HepG2 (cell line): ENCODE data around the gene NTSR2. TPM values are rescaled to one million over a fixed set of nuclear protein-coding genes. Genes with fewer than 3 reads are reported as not detected.

Experiments
- ATAC-seq: fragments of 200-7000 bp; cut with Tn5 transposase; 3 replicates; pipeline ENCODE4 v1.9.1; 2020; ENCODE audit warnings: mild to moderate bottlenecking, moderate library complexity
- BruUV-seq: library from RNA; stranded (reverse); fragments of 400-500 nt; replicated peaks from 2 replicates; lab custom pipeline; 2021; lab: Mats Ljungman, UMichigan
- CTCF ChIA-PET: fragments of 300-600 bp; formaldehyde crosslinking; extraction: SDS; loops from one replicate; lab custom pipeline; 2021; ENCODE audit warnings: low total read pairs, inconsistent platforms, low intra/inter-chr PET ratio; lab: Yijun Ruan, JAX
- POLR2A ChIA-PET: fragments of 350-600 bp; sonication (Branson Sonifier 250); formaldehyde crosslinking; loops from one replicate; lab custom pipeline; 2020; ENCODE audit warnings: antibody characterized with exemption, inconsistent platforms; lab: Yijun Ruan, JAX
- DNase-seq: peaks from one replicate; pipeline ENCODE4 v3.0.0-alpha.2; 2015; ENCODE audit warnings: low spot score
- FAIRE-seq: peaks from 3 replicates; lab custom pipeline; 2011; peaks lifted over from hg19 to GRCh38; lab: Jason Lieb, UNC
- H2AFZ ChIP-seq: one replicate; pipeline ENCODE4 v1.6.1; 2011; ENCODE audit warnings: low read length, inconsistent platforms
- H3K27ac ChIP-seq: fragments of 300-600 bp; 3 replicates; pipeline ENCODE4 v1.8.0; 2011; ENCODE audit warnings: mixed run types, mild to moderate bottlenecking, mixed read lengths, low read length, inconsistent platforms; ENCODE audit not compliant: insufficient read depth; ENCODE audit errors: extremely low read length
- H3K27me3 ChIP-seq, 2 experiments: fragments of 200-600 bp in 1 of 2; 2 replicates in 1 of 2; 3 replicates in 1 of 2; pipeline versions ENCODE4 v1.6.0 to v1.8.0; 2011; ENCODE audit warnings: low read length in 2 of 2, mild to moderate bottlenecking in 2 of 2, moderate library complexity in 2 of 2, inconsistent platforms in 1 of 2; ENCODE audit not compliant: insufficient read depth in 2 of 2, control insufficient read depth in 1 of 2
- H3K36me3 ChIP-seq, 2 experiments: fragments of 200-600 bp in 1 of 2; replicated peaks in 1 of 2; 2 replicates in 1 of 2; 3 replicates in 1 of 2; pipeline versions ENCODE4 v1.5.1 to v1.8.0; 2011; ENCODE audit warnings: low read length in 2 of 2, inconsistent platforms in 1 of 2; ENCODE audit not compliant: insufficient read depth in 2 of 2, control insufficient read depth in 1 of 2
- H3K4me1 ChIP-seq: 2 replicates; pipeline ENCODE4 v1.5.1; 2012; ENCODE audit warnings: low read length, inconsistent platforms; ENCODE audit not compliant: insufficient read depth
- H3K4me2 ChIP-seq: 2 replicates; pipeline ENCODE4 v1.6.0; 2011; ENCODE audit warnings: low read depth, low read length, inconsistent platforms
- H3K4me3 ChIP-seq, 3 experiments: fragments of 200-600 bp in 1 of 3; sonication (generic), shearing (Covaris generic) in 1 of 3; replicated peaks in 1 of 3; 2 replicates each; pipeline ENCODE4 v1.5.1; 2011 to 2016; ENCODE audit warnings: low read length in 3 of 3, inconsistent platforms in 2 of 3, low read depth in 2 of 3, mild to moderate bottlenecking in 2 of 3, control low read depth in 1 of 3, mixed read lengths in 1 of 3; ENCODE audit not compliant: insufficient read depth in 1 of 3
- H3K79me2 ChIP-seq: one replicate; pipeline ENCODE4 v1.6.1; 2011; ENCODE audit warnings: low read length, inconsistent platforms; ENCODE audit not compliant: insufficient read depth
- H3K9ac ChIP-seq: 2 replicates; pipeline ENCODE4 v1.6.0; 2011; ENCODE audit warnings: mild to moderate bottlenecking, low read depth, low read length, inconsistent platforms; ENCODE audit not compliant: insufficient read depth
- H3K9me3 ChIP-seq: 2 replicates; pipeline ENCODE4 v1.5.1; 2012; ENCODE audit warnings: mild to moderate bottlenecking, low read length
- H4K20me1 ChIP-seq: 2 replicates; pipeline ENCODE4 v1.6.0; 2011; ENCODE audit warnings: inconsistent platforms, mild to moderate bottlenecking, low read length, moderate library complexity; ENCODE audit not compliant: insufficient read depth
- ASH2L ChIP-seq: fragments of 300-600, 200-600 bp; sonication (generic); IDR thresholded peaks from 2 replicates; pipeline ENCODE4 v1.7.0; 2017; ENCODE audit warnings: low read depth, mild to moderate bottlenecking, moderate library complexity, mixed read lengths, low read length; ENCODE audit not compliant: insufficient read length
- CAMTA2 ChIP-seq: sonication (generic); formaldehyde crosslinking; IDR thresholded peaks from 2 replicates; pipeline ENCODE4 v1.4.0; 2020; ENCODE audit warnings: mild to moderate bottlenecking, missing genetic modification reagents, borderline replicate concordance
- CSRNP2 ChIP-seq: sonication (generic); formaldehyde crosslinking; conservative IDR thresholded peaks from 2 replicates; pipeline ENCODE4 v1.8.0; 2022; ENCODE audit warnings: low read depth, missing genetic modification reagents
- HBP1 ChIP-seq: IDR thresholded peaks from 2 replicates; pipeline ENCODE4 v1.6.1; 2016; ENCODE audit warnings: low read depth, control low read depth
- HHEX ChIP-seq: IDR thresholded peaks from 2 replicates; pipeline ENCODE4 v1.6.1; 2016; ENCODE audit warnings: control low read depth
- RAD51 ChIP-seq: fragments of 450-650 bp; IDR thresholded peaks from 2 replicates; pipeline ENCODE4 v1.6.1; 2016; ENCODE audit warnings: borderline replicate concordance
- SRF ChIP-seq: IDR thresholded peaks from 2 replicates; pipeline ENCODE4 v1.6.1; 2011; ENCODE audit warnings: mild to moderate bottlenecking, low read depth, low read length, moderate library complexity
- THAP8 ChIP-seq: sonication (generic); formaldehyde crosslinking; IDR thresholded peaks from 2 replicates; pipeline ENCODE4 v1.5.1; 2020; ENCODE audit warnings: missing genetic modification reagents, mild to moderate bottlenecking, borderline replicate concordance
- TRIM24 ChIP-seq: sonication (generic); formaldehyde crosslinking; IDR thresholded peaks from 2 replicates; pipeline ENCODE4 v1.8.0; 2022; ENCODE audit warnings: mild to moderate bottlenecking, missing genetic modification reagents
- ZNF296 ChIP-seq: sonication (generic); formaldehyde crosslinking; conservative IDR thresholded peaks from 2 replicates; pipeline ENCODE4 v1.5.0; 2020; ENCODE audit warnings: mild to moderate bottlenecking, missing genetic modification reagents
- ZNF703 ChIP-seq: sonication (generic); formaldehyde crosslinking; IDR thresholded peaks from 2 replicates; pipeline ENCODE4 v1.5.1; 2020; ENCODE audit warnings: missing genetic modification reagents, mild to moderate bottlenecking, moderate library complexity, borderline replicate concordance
- ZNF775 ChIP-seq: sonication (generic); formaldehyde crosslinking; IDR thresholded peaks from 2 replicates; pipeline ENCODE4 v1.4.0; 2020; ENCODE audit warnings: missing genetic modification reagents, mild to moderate bottlenecking, moderate library complexity, borderline replicate concordance
- ZNF792 ChIP-seq: IDR thresholded peaks from 2 replicates; pipeline ENCODE4 v1.6.1; 2016
- WGBS: methylation state at CpG from one replicate; pipeline ENCODE4 v1.1.6; 2017; ENCODE audit warnings: low lambda C conversion rate; 5-methylcytosine and 5-hydroxymethylcytosine counted together
- in situ Hi-C: cut with HindIII; loops from 2 replicates; pipeline ENCODE4 v1.10.0; 2017; ENCODE audit warnings: low pct_unique_long_range_greater_than_20kb; ENCODE audit not compliant: extremely low pct_ligation_motif_present
- intact Hi-C: fragments of 100-400 bp; cut with micrococcal nuclease; formaldehyde crosslinking; loops from one replicate; pipeline ENCODE4 v1.10.0; 2022; ENCODE audit not compliant: unreplicated experiment
- polyA plus RNA-seq, 8 experiments: library from polyadenylated mRNA; depleted of rRNA in 3 of 8; stranded (reverse) in 7 of 8; unstranded in 1 of 8; fragments of >200 nt; fragmentation: Illumina TruSeq in 4 of 8; extraction: Trizol in 4 of 8; gene quantifications; 2 replicates each; pipeline versions ENCODE4 v1.2.1 to v1.2.3, GENCODE V29; 2011 to 2016; ENCODE audit warnings: low read depth in 4 of 8, missing spikeins in 1 of 8, mixed read lengths in 1 of 8; ENCODE audit not compliant: insufficient read depth in 1 of 8
- total RNA-seq, 5 experiments: library from RNA; depleted of rRNA; stranded (reverse); fragments of >200 nt; fragmentation: Illumina TruSeq; extraction: Trizol; gene quantifications; 2 replicates each; pipeline ENCODE4 v1.2.3, GENCODE V29; 2016; ENCODE audit warnings: low read depth in 1 of 5

Gene NTSR2
- total and polyA plus RNA-seq, 2 of the 13 experiments (the other 11 are each of a cell fraction or from before 2014, with no cell fraction given): not detected

GRCh38 chr2:11710632-11711353, 40.8 kb upstream of the NTSR2 start:
- H3K4me3 ChIP-seq: no peak overlapping the region
- intact Hi-C loops (no loop called here), in situ Hi-C loops (no loop called here)
- ChIA-PET CTCF (no interaction called here), POLR2A (no interaction called here)
- H3K9ac ChIP-seq: no peak overlapping the region
- no peaks in the 10 kb centered on the region for H4K20me1 ChIP-seq
- BruUV-seq: no TSS peak
- H3K9me3 ChIP-seq: no peaks in the 10 kb centered on the region
- no peaks in the 10 kb centered on the region for H3K79me2 ChIP-seq
- 29% methylated on average over 3 of the region's 3 CpGs for WGBS
- ATAC-seq: no peak
- H3K27me3 ChIP-seq: peaks cover 7 to 28% of the 10 kb centered on the region in 2 experiments; a peak in 3 of 5 replicates
- no peak overlapping the region for H3K27ac ChIP-seq
- TF ChIP-seq ZNF703 (CRISPR knock-in tag) (no peak), ZNF792 (CRISPR knock-in tag) (no peak), TRIM24 (CRISPR knock-in tag) (no peak), THAP8 (no peak), HBP1 (no peak), ASH2L (no peak), SRF (no peak), CSRNP2 (CRISPR knock-in tag) (no peak), HHEX (CRISPR knock-in tag) (no peak), RAD51 (no peak), CAMTA2 (CRISPR knock-in tag) (no peak), ZNF775 (CRISPR knock-in tag) (no peak), ZNF296 (CRISPR knock-in tag) (no peak)
- FAIRE-seq: no peak
- H3K4me2 ChIP-seq: no peak overlapping the region
- H2AFZ ChIP-seq: no peak overlapping the region
- DNase-seq: no peak
- H3K4me1 ChIP-seq: peaks cover 5% of the 10 kb centered on the region
- H3K36me3 ChIP-seq: no peaks in the 10 kb centered on the region
